ENCODE measurements around the gene AEN. TPM values are rescaled to one million over a fixed set of nuclear protein-coding genes. Genes with fewer than 3 reads are reported as not detected.

Gene AEN
- total RNA-seq, 2 donors from 2014 or later: 64.7 to 76.4 TPM

DNA sequence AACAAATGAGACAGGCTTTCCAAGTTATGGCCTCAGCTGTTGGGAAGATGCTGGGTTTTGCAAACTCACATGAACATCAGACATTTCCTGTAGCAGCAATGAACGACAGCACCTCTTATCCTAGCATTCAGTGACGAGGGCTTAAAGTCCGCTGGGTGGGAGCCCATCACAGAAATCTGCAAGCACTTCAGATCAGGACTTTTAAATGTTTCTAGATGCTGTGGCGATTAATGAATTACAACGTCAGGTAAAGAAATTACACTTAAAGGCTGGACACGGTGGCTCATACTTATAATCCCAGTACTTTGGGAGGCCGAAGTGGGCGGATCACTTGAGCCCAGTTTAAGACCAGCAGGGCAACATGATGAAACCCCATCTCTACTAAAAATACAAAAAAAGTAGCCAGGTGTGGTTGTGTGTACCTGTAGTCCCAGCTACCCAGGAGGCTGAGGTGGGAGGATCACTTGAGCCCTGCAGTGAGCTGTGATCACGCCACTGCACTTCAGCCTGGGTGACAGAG lies 3.9 kb downstream of the AEN start:
- peak overlapping the region; percentile 26 for H3K27ac Mint-ChIP-seq

DNA sequence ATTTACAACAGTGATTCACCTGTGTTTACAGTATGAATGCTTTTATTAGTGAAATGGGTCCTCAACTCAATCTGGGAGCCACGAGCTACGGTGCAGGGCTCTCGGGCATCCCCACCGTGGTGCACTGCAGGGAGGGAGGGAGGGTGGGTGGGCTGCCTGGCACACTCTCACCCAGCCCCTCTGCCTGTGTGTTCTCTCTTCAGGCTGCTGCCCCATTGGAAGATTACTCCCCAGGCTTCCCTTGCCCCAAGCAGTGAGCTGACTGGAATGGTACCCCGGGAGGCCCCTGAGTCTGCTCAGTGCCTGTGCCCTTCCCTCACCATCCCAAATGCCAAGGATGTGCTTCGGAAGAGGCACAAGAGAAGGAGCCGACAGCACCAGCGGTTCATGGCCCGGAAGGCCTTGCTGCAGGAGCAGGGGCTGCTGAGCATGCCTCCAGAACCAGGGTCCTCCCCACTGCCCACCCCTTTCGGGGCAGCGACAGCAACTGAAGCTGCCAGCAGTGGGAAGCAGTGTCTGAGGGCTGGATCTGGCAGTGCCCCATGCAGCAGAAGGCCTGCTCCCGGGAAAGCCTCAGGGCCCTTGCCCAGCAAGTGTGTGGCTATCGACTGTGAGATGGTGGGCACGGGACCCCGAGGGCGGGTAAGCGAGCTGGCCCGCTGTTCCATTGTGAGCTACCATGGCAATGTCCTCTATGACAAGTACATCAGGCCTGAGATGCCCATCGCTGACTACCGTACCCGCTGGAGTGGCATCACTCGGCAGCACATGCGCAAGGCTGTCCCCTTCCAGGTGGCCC lies 5.0 kb downstream of the AEN start:
- Histone ChIP-seq H3K9me3 (ENCODE audit: control insufficient read depth, low read length) (no peaks in the 10 kb centered on the region), H3K27ac (ENCODE audit: low read depth, low read length) (no peak overlapping the region), H3K9ac (ENCODE audit: extremely low read depth, low read length, poor library complexity, severe bottlenecking) (no peak overlapping the region), H3K4me1 (ENCODE audit: control insufficient read depth, insufficient read depth, low read length) (peaks cover 9% of the 10 kb centered on the region), H3K36me3 (ENCODE audit: control insufficient read depth, insufficient read depth, low read length) (peaks cover 80% of the 10 kb centered on the region), H3K27me3 (ENCODE audit: control insufficient read depth, insufficient read depth, low read length, poor library complexity, severe bottlenecking) (no peaks in the 10 kb centered on the region), H3K4me3 (ENCODE audit: low read length) (no peak overlapping the region)
- Mint-ChIP-seq H3K27ac (no peak overlapping the region), H3K4me3 (no peak overlapping the region), H3K4me1 (peaks cover 47% of the 10 kb centered on the region), H3K27me3 (ENCODE audit: insufficient read depth) (no peaks in the 10 kb centered on the region), H3K36me3 (ENCODE audit: low read depth) (peaks cover 62% of the 10 kb centered on the region), H3K9me3 (no peaks in the 10 kb centered on the region)
- 93 to 96% methylated on average over 16 to 22 of the region's 23 CpGs for WGBS, 2 experiments (ENCODE audit: insufficient coverage in 1 of 2, insufficient read length in 1 of 2)
- TF ChIP-seq, protein P1, sequence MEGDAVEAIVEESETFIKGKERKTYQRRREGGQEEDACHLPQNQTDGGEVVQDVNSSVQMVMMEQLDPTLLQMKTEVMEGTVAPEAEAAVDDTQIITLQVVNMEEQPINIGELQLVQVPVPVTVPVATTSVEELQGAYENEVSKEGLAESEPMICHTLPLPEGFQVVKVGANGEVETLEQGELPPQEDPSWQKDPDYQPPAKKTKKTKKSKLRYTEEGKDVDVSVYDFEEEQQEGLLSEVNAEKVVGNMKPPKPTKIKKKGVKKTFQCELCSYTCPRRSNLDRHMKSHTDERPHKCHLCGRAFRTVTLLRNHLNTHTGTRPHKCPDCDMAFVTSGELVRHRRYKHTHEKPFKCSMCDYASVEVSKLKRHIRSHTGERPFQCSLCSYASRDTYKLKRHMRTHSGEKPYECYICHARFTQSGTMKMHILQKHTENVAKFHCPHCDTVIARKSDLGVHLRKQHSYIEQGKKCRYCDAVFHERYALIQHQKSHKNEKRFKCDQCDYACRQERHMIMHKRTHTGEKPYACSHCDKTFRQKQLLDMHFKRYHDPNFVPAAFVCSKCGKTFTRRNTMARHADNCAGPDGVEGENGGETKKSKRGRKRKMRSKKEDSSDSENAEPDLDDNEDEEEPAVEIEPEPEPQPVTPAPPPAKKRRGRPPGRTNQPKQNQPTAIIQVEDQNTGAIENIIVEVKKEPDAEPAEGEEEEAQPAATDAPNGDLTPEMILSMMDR (conservative IDR thresholded peaks at IDR 0.05): no peak
- DNase-seq: no peak

More for the DNA sequence above, 3.9 kb downstream of the AEN start:
- peaks cover 9% of the 10 kb centered on the region for H3K4me1 ChIP-seq (ENCODE audit: control insufficient read depth, insufficient read depth, low read length)
- no peaks in the 10 kb centered on the region for H3K9me3 ChIP-seq (ENCODE audit: control insufficient read depth, low read length)
- Mint-ChIP-seq H3K9me3 (no peaks in the 10 kb centered on the region), H3K36me3 (ENCODE audit: low read depth) (peaks cover 52% of the 10 kb centered on the region), H3K4me1 (peaks cover 48% of the 10 kb centered on the region), H3K27me3 (ENCODE audit: insufficient read depth) (no peaks in the 10 kb centered on the region), H3K4me3 (no peak overlapping the region)
- no peaks in the 10 kb centered on the region for H3K27me3 ChIP-seq (ENCODE audit: control insufficient read depth, insufficient read depth, low read length, poor library complexity, severe bottlenecking)
- no peak for DNase-seq
- WGBS, 2 experiments (ENCODE audit: insufficient coverage in 1 of 2, insufficient read length in 1 of 2): 85 to 96% methylated on average over 5 to 8 of the region's 9 CpGs
- TF ChIP-seq, protein P1 (conservative IDR thresholded peaks at IDR 0.05): no peak
- no peak overlapping the region for H3K27ac ChIP-seq (ENCODE audit: low read depth, low read length)
- H3K9ac ChIP-seq (ENCODE audit: extremely low read depth, low read length, poor library complexity, severe bottlenecking): no peak overlapping the region
- peaks cover 69% of the 10 kb centered on the region for H3K36me3 ChIP-seq (ENCODE audit: control insufficient read depth, insufficient read depth, low read length)
- no peak overlapping the region for H3K4me3 ChIP-seq (ENCODE audit: low read length)

DNA sequence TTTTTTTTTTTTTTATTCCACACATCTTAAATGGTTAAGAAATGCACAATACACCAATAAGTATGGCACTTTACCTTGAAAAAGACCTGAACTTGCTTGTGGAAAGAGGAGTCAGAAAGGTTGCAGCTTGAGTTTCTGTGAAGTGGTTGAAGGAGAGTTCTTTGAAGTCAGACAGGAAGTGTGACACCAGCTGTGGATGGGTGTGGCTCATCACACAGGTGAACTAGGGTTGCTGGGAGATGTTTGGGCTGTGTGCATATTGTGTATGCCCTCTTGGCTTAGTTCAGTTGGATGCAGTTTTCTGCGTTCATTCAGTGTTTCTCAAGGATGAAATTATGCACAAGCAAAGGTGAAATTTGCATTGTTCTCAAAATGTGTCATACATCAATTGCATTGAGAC lies 6.3 kb downstream of the AEN start:
- Histone ChIP-seq H3K27ac (ENCODE audit: low read depth, low read length) (no peak overlapping the region), H3K9ac (ENCODE audit: extremely low read depth, low read length, poor library complexity, severe bottlenecking) (no peak overlapping the region), H3K36me3 (ENCODE audit: control insufficient read depth, insufficient read depth, low read length) (peaks cover 91% of the 10 kb centered on the region), H3K27me3 (ENCODE audit: control insufficient read depth, insufficient read depth, low read length, poor library complexity, severe bottlenecking) (no peaks in the 10 kb centered on the region), H3K9me3 (ENCODE audit: control insufficient read depth, low read length) (no peaks in the 10 kb centered on the region), H3K4me3 (ENCODE audit: low read length) (no peak overlapping the region), H3K4me1 (ENCODE audit: control insufficient read depth, insufficient read depth, low read length) (peaks cover 9% of the 10 kb centered on the region)
- peaks cover 37% of the 10 kb centered on the region for H3K4me1 Mint-ChIP-seq
- WGBS, 2 experiments (ENCODE audit: insufficient coverage in 1 of 2, insufficient read length in 1 of 2): 75 to 100% methylated on average over 1 of the region's 1 CpG
- H3K27me3 Mint-ChIP-seq (ENCODE audit: insufficient read depth): no peaks in the 10 kb centered on the region
- TF ChIP-seq, protein P1 (conservative IDR thresholded peaks at IDR 0.05): no peak
- no peaks in the 10 kb centered on the region for H3K9me3 Mint-ChIP-seq
- DNase-seq: no peak
- no peak overlapping the region for H3K4me3 Mint-ChIP-seq
- no peak overlapping the region for H3K27ac Mint-ChIP-seq
- H3K36me3 Mint-ChIP-seq (ENCODE audit: low read depth): peaks cover 75% of the 10 kb centered on the region
